HCT116 (cell line): Measurements from ENCODE around the gene ZNF284. TPM values are rescaled to one million over a fixed set of nuclear protein-coding genes. Genes with fewer than 3 reads are reported as not detected.

Experiments used
- ATAC-seq: fragments of 200-7000 bp; cut with Tn5 transposase; 2 replicates; pipeline ENCODE4 v1.9.1; 2020; ENCODE audit warnings: mild to moderate bottlenecking, moderate library complexity
- BruUV-seq: library from RNA; stranded (reverse); fragments of 400-500 nt; replicated peaks from 2 replicates; lab custom pipeline; 2021; lab: Mats Ljungman, UMichigan
- CTCF ChIA-PET: fragments of 300-600 bp; sonication (Branson Sonifier 250); formaldehyde crosslinking; loops from one replicate; lab custom pipeline; 2021; ENCODE audit warnings: antibody characterized with exemption; lab: Charles Lee
- POLR2A ChIA-PET: fragments of 300-600, 350-600 bp; sonication (Branson Sonifier 250); formaldehyde crosslinking; loops from one replicate; lab custom pipeline; 2021; ENCODE audit warnings: antibody characterized with exemption; lab: Charles Lee
- RAD21 ChIA-PET, 2 experiments: fragments of 300-600 bp; sonication (Branson Sonifier 250); formaldehyde crosslinking; loops; one replicate each; lab custom pipeline; 2023; ENCODE audit warnings: low total read pairs in 2 of 2; ENCODE audit not compliant: uncharacterized antibody in 2 of 2, unreplicated experiment in 2 of 2, low non-redundant PET in 1 of 2; lab: Charles Lee
- DNase-seq: peaks from one replicate; pipeline ENCODE4 v3.0.0-alpha.2; 2010; ENCODE audit warnings: low read depth, low spot score
- H2AFZ ChIP-seq: fragments of 200-600 bp; shearing (Covaris generic), sonication (generic); 2 replicates; pipeline ENCODE4 v1.6.1; 2017; ENCODE audit warnings: low read depth, mixed run types, mixed read lengths, antibody characterized with exemption, low read length; ENCODE audit not compliant: poor library complexity, severe bottlenecking
- H3K27ac ChIP-seq: 2 replicates; pipeline ENCODE4 v1.5.1; 2012; ENCODE audit warnings: low read depth, low read length
- H3K27me3 ChIP-seq: fragments of 200-600 bp; sonication (generic); 2 replicates; pipeline ENCODE4 v1.6.1; 2016; ENCODE audit warnings: mixed run types, low read length, mixed read lengths; ENCODE audit not compliant: insufficient read depth
- H3K36me3 ChIP-seq, 2 experiments: fragments of 200-500 bp in 1 of 2; fragments of 200-600 bp in 1 of 2; sonication (Bioruptor generic) in 1 of 2; sonication (generic) in 1 of 2; 2 replicates each; pipeline versions ENCODE4 v1.5.1 to v1.6.1; 2014 to 2016; ENCODE audit warnings: low read length in 2 of 2, inconsistent platforms in 1 of 2, mixed read lengths in 1 of 2, mixed run types in 1 of 2; ENCODE audit not compliant: insufficient read depth in 2 of 2, control insufficient read depth in 1 of 2
- H3K4me1 ChIP-seq, 2 experiments: fragments of 200-600 bp in 1 of 2; sonication (generic) in 1 of 2; 2 replicates each; pipeline versions ENCODE4 v1.5.1 to v1.6.1; 2012 to 2017; ENCODE audit warnings: low read length in 2 of 2, inconsistent platforms in 1 of 2, mild to moderate bottlenecking in 1 of 2, mixed read lengths in 1 of 2, mixed run types in 1 of 2, moderate library complexity in 1 of 2; ENCODE audit not compliant: insufficient read depth in 2 of 2, control insufficient read depth in 1 of 2
- H3K4me2 ChIP-seq: fragments of 200-600 bp; sonication (generic); 2 replicates; pipeline ENCODE4 v1.6.1; 2017; ENCODE audit warnings: mixed run types, low read length, mixed read lengths
- H3K4me3 ChIP-seq, 2 experiments: fragments of 200-600 bp in 1 of 2; sonication (generic) in 1 of 2; replicated peaks in 1 of 2; 2 replicates each; pipeline ENCODE4 v1.5.1; 2011 to 2016; ENCODE audit warnings: low read length in 2 of 2, control low read depth in 1 of 2, low read depth in 1 of 2, mild to moderate bottlenecking in 1 of 2, mixed read lengths in 1 of 2, mixed run types in 1 of 2
- H3K79me2 ChIP-seq: fragments of 200-600 bp; sonication (generic); 2 replicates; pipeline ENCODE4 v1.6.1; 2017; ENCODE audit warnings: mild to moderate bottlenecking, mixed run types, low read length, moderate library complexity, mixed read lengths; ENCODE audit not compliant: insufficient read depth
- H3K9ac ChIP-seq: fragments of 200-600 bp; sonication (generic); 2 replicates; pipeline ENCODE4 v1.6.1; 2016; ENCODE audit warnings: low read length, mixed read lengths
- H3K9me2 ChIP-seq: fragments of 200-600 bp; sonication (generic), shearing (Covaris generic); 2 replicates; pipeline ENCODE4 v1.6.1; 2017; ENCODE audit warnings: mixed run types, mild to moderate bottlenecking, moderate library complexity; ENCODE audit not compliant: insufficient read depth
- H3K9me3 ChIP-seq, 2 experiments: fragments of 200-500 bp in 1 of 2; fragments of 200-600 bp in 1 of 2; sonication (Bioruptor generic) in 1 of 2; sonication (generic) in 1 of 2; 2 replicates each; pipeline ENCODE4 v1.6.1; 2014 to 2017; ENCODE audit warnings: low read length in 2 of 2, mixed read lengths in 2 of 2, inconsistent platforms in 1 of 2, low read depth in 1 of 2, mild to moderate bottlenecking in 1 of 2, mixed run types in 1 of 2, moderate library complexity in 1 of 2; ENCODE audit not compliant: control insufficient read depth in 1 of 2, insufficient read depth in 1 of 2
- H4K20me1 ChIP-seq: fragments of 200-600 bp; sonication (generic), shearing (Covaris generic); 2 replicates; pipeline ENCODE4 v1.6.1; 2017; ENCODE audit warnings: mixed run types, mild to moderate bottlenecking, moderate library complexity; ENCODE audit not compliant: insufficient read depth
- CEBPB ChIP-seq: IDR thresholded peaks from 2 replicates; pipeline ENCODE4 v1.6.1; 2012; ENCODE audit warnings: low read depth
- EGR1 ChIP-seq: IDR thresholded peaks from 2 replicates; pipeline ENCODE4 v1.6.1; 2012; ENCODE audit warnings: low read depth
- ELF1 ChIP-seq: IDR thresholded peaks from 2 replicates; pipeline ENCODE4 v1.6.1; 2012; ENCODE audit warnings: low read depth, borderline replicate concordance
- EZH2phosphoT487 ChIP-seq: fragments of 200-600 bp; IDR thresholded peaks from 2 replicates; pipeline ENCODE4 v1.6.1; 2018; ENCODE audit warnings: antibody characterized with exemption, borderline replicate concordance
- JUND ChIP-seq: IDR thresholded peaks from 2 replicates; pipeline ENCODE4 v1.6.1; 2012
- POLR2A ChIP-seq: IDR thresholded peaks from 2 replicates; pipeline ENCODE4 v1.7.0; 2011; ENCODE audit warnings: borderline replicate concordance; ENCODE audit not compliant: insufficient read depth, insufficient read length; ENCODE audit errors: extremely low read depth
- POLR2AphosphoS5 ChIP-seq: IDR thresholded peaks from 2 replicates; pipeline ENCODE4 v1.6.1; 2011; ENCODE audit warnings: mild to moderate bottlenecking, low read depth, low read length, moderate library complexity
- RAD21 ChIP-seq: IDR thresholded peaks from 2 replicates; pipeline ENCODE4 v1.6.1; 2012; ENCODE audit warnings: low read depth, mild to moderate bottlenecking
- SIN3A ChIP-seq: IDR thresholded peaks from 2 replicates; pipeline ENCODE4 v1.6.1; 2012; ENCODE audit warnings: low read depth
- SP1 ChIP-seq: IDR thresholded peaks from 2 replicates; pipeline ENCODE4 v1.6.1; 2012; ENCODE audit warnings: low read depth
- SRF ChIP-seq: IDR thresholded peaks from 2 replicates; pipeline ENCODE4 v1.6.1; 2012; ENCODE audit warnings: low read depth
- TCF7L2 ChIP-seq: IDR thresholded peaks from 2 replicates; pipeline ENCODE4 v1.7.0; 2011; ENCODE audit warnings: borderline replicate concordance, inconsistent platforms; ENCODE audit not compliant: insufficient read depth, insufficient read length; ENCODE audit errors: extremely low read depth
- YY1 ChIP-seq: IDR thresholded peaks from 2 replicates; pipeline ENCODE4 v1.6.1; 2011; ENCODE audit warnings: low read length, low read depth, moderate library complexity, mild to moderate bottlenecking; ENCODE audit not compliant: insufficient replicate concordance; ENCODE audit errors: extremely low read depth
- ZFX ChIP-seq: fragments of 450-650 bp; IDR thresholded peaks from 2 replicates; pipeline ENCODE4 v1.6.1; 2017
- ZNF274 ChIP-seq: fragments of 200-500 bp; sonication (Bioruptor generic); IDR thresholded peaks from 2 replicates; pipeline ENCODE4 v1.6.1; 2014; ENCODE audit warnings: mild to moderate bottlenecking, low read depth, low read length, inconsistent platforms
- intact Hi-C: fragments of 100-400 bp; cut with micrococcal nuclease; formaldehyde crosslinking; loops from 2 replicates; pipeline ENCODE4 v1.10.0; 2022
- total RNA-seq: library from RNA; stranded (reverse); gene quantifications from one replicate; pipeline ENCODE4 v1.2.1, GENCODE V29; 2021; ENCODE audit not compliant: unreplicated experiment
- TF ChIP-seq, protein P1 (sequence below), 3 experiments: fragments of 200-600 bp in 1 of 3; sonication (generic) in 1 of 3; IDR thresholded peaks in 2 of 3; conservative IDR thresholded peaks in 1 of 3; 2 replicates each; pipeline ENCODE4 v1.5.1; 2012 to 2017; ENCODE audit warnings: low read depth in 2 of 3, low read length in 2 of 3, antibody characterized with exemption in 1 of 3, borderline replicate concordance in 1 of 3, control low read depth in 1 of 3, mild to moderate bottlenecking in 1 of 3, mixed read lengths in 1 of 3, mixed run types in 1 of 3, moderate library complexity in 1 of 3; ENCODE audit not compliant: insufficient read depth in 1 of 3
- TF ChIP-seq, protein P2 (sequence below): IDR thresholded peaks from 2 replicates; pipeline ENCODE4 v1.6.1; 2012
- TF ChIP-seq, protein P3 (sequence below): IDR thresholded peaks from 2 replicates; pipeline ENCODE4 v1.6.1; 2011; ENCODE audit warnings: mild to moderate bottlenecking, low read length, moderate library complexity; ENCODE audit not compliant: insufficient replicate concordance; ENCODE audit errors: extremely low read depth
- TF ChIP-seq, protein P4 (sequence below): IDR thresholded peaks from 2 replicates; pipeline ENCODE4 v1.6.1; 2012

The ZNF284 gene
- total RNA-seq, 1 experiment from 2014 or later = not detected

DNA sequence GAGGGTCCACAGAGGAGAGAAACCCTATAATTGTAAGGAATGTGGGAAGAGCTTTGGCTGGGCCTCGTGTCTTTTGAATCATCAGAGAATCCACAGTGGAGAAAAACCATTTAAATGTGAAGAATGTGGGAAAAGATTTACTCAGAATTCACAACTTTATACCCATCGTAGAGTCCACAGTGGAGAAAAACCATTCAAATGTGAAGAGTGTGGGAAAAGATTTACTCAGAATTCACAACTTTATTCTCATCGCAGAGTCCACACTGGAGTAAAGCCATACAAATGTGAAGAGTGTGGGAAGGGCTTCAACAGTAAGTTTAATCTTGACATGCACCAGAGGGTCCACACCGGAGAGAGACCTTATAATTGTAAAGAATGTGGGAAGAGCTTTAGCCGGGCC, 60.0 kb downstream of the ZNF284 start:
- Histone ChIP-seq H3K4me1 (no peaks in the 10 kb centered on the region), H4K20me1 (no peaks in the 10 kb centered on the region), H3K27me3 (no peaks in the 10 kb centered on the region), H3K9ac (no peak overlapping the region), H3K4me2 (no peak overlapping the region), H3K9me3 (peaks cover 0 to 4% of the 10 kb centered on the region in 2 experiments; a peak in 1 of 4 replicates), H3K4me3 (no peak overlapping the region), H3K9me2 (no peaks in the 10 kb centered on the region), H3K36me3 (peaks cover 6 to 8% of the 10 kb centered on the region in 2 experiments; a peak in 3 of 4 replicates), H2AFZ (no peak overlapping the region), H3K27ac (no peak overlapping the region), H3K79me2 (no peaks in the 10 kb centered on the region)
- ATAC-seq (no peak), DNase-seq (no peak)
- TF ChIP-seq EGR1 (no peak), CEBPB (no peak), EZH2phosphoT487 (no peak), SP1 (no peak), SRF (no peak), POLR2AphosphoS5 (no peak), SIN3A (no peak), ZNF274 (no peak), RAD21 (no peak), ZFX (no peak), JUND (no peak), YY1 (no peak), POLR2A (no peak), TCF7L2 (no peak), ELF1 (no peak)
- TF ChIP-seq, protein P1, sequence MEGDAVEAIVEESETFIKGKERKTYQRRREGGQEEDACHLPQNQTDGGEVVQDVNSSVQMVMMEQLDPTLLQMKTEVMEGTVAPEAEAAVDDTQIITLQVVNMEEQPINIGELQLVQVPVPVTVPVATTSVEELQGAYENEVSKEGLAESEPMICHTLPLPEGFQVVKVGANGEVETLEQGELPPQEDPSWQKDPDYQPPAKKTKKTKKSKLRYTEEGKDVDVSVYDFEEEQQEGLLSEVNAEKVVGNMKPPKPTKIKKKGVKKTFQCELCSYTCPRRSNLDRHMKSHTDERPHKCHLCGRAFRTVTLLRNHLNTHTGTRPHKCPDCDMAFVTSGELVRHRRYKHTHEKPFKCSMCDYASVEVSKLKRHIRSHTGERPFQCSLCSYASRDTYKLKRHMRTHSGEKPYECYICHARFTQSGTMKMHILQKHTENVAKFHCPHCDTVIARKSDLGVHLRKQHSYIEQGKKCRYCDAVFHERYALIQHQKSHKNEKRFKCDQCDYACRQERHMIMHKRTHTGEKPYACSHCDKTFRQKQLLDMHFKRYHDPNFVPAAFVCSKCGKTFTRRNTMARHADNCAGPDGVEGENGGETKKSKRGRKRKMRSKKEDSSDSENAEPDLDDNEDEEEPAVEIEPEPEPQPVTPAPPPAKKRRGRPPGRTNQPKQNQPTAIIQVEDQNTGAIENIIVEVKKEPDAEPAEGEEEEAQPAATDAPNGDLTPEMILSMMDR (IDR thresholded peaks at IDR 0.05 in 2 of 3, conservative IDR thresholded peaks at IDR 0.05 in 1 of 3; ENCODE audit: borderline replicate concordance in 1 of 3, insufficient read depth in 1 of 3, low read depth in 2 of 3, low read length in 2 of 3) = no peak
- TF ChIP-seq, protein P2, sequence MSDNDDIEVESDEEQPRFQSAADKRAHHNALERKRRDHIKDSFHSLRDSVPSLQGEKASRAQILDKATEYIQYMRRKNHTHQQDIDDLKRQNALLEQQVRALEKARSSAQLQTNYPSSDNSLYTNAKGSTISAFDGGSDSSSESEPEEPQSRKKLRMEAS = no peak
- TF ChIP-seq, protein P3, sequence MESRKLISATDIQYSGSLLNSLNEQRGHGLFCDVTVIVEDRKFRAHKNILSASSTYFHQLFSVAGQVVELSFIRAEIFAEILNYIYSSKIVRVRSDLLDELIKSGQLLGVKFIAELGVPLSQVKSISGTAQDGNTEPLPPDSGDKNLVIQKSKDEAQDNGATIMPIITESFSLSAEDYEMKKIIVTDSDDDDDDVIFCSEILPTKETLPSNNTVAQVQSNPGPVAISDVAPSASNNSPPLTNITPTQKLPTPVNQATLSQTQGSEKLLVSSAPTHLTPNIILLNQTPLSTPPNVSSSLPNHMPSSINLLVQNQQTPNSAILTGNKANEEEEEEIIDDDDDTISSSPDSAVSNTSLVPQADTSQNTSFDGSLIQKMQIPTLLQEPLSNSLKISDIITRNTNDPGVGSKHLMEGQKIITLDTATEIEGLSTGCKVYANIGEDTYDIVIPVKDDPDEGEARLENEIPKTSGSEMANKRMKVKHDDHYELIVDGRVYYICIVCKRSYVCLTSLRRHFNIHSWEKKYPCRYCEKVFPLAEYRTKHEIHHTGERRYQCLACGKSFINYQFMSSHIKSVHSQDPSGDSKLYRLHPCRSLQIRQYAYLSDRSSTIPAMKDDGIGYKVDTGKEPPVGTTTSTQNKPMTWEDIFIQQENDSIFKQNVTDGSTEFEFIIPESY = no peak
- TF ChIP-seq, protein P4, sequence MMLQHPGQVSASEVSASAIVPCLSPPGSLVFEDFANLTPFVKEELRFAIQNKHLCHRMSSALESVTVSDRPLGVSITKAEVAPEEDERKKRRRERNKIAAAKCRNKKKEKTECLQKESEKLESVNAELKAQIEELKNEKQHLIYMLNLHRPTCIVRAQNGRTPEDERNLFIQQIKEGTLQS = no peak
- CTCF ChIA-PET = no interaction called here
- RAD21 ChIA-PET = no interaction called here
- intact Hi-C loops = no loop called here
- no TSS peak for BruUV-seq
- POLR2A ChIA-PET = no interaction called here
